Measurements from ENCODE around the gene RNF214. TPM values are rescaled to one million over a fixed set of nuclear protein-coding genes. Genes with fewer than 3 reads are reported as not detected.
"Not testable (repeated sequence)": the region's sequence is repeated elsewhere in the genome, so short reads cannot be mapped to it uniquely, and the experiment has no call there.

The RNF214 gene
- total and polyA plus RNA-seq, 2 of the 13 experiments (the other 11 are each of a cell fraction or from before 2014, with no cell fraction given), result 10.7 to 12.6 TPM

DNA sequence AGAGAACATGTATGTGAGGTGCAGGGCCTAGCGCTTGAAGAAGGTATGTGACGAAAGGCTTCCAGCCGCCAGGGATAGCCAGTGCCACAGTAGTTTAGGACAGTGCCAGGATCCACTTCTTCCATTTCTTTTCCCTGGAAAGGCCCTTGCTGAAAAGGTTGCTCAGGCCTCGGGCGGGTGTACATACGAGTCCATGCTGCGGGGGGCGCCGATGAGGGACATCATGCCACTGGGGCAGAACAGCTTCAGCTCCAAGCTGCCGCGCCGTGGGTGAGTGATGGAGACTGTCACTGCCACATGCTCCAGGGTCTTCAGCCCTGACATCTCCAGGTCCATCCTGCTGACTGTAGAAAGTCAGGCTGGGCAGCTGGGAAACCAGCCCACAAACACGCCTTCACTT, 23.8 kb upstream of the RNF214 start:
- DNase-seq (ENCODE audit: low spot score); H3K9me3 ChIP-seq (ENCODE audit: low read length); BruUV-seq (replicated peaks); H3K4me2 ChIP-seq (ENCODE audit: low read depth, low read length); H2AFZ ChIP-seq (ENCODE audit: low read length); H3K27me3 ChIP-seq (ENCODE audit: control insufficient read depth in 1 of 2, insufficient read depth in 2 of 2, low read length in 2 of 2); H3K4me1 ChIP-seq (ENCODE audit: insufficient read depth, low read length); H3K79me2 ChIP-seq (ENCODE audit: insufficient read depth, low read length); H3K36me3 ChIP-seq (replicated peaks in 1 of 2; ENCODE audit: control insufficient read depth in 1 of 2, insufficient read depth in 2 of 2, low read length in 2 of 2); H4K20me1 ChIP-seq (ENCODE audit: insufficient read depth, low read length); H3K4me3 ChIP-seq (replicated peaks in 1 of 3; ENCODE audit: insufficient read depth in 1 of 3, low read depth in 2 of 3, low read length in 3 of 3); ATAC-seq; H3K9ac ChIP-seq (ENCODE audit: insufficient read depth, low read depth, low read length); FAIRE-seq; POLR2A ChIA-PET; CTCF ChIA-PET (ENCODE audit: low intra/inter-chr PET ratio, low total read pairs); H3K27ac ChIP-seq (ENCODE audit: extremely low read length, insufficient read depth, low read length): not testable (repeated sequence)
- WGBS (ENCODE audit: low lambda C conversion rate), result 60% methylated on average over 4 of the region's 13 CpGs
- in situ Hi-C loops (cut with HindIII; ENCODE audit: extremely low pct_ligation_motif_present, low pct_unique_long_range_greater_than_20kb), result loop anchor here (5.0 kb wide), 1 partner anchor 76 kb away; no protein-coding TSS in a partner anchor
- intact Hi-C loops (cut with micrococcal nuclease; ENCODE audit: unreplicated experiment), result loop anchor here (5.0 kb wide), 1 partner anchor 76 kb away; no protein-coding TSS in a partner anchor

DNA sequence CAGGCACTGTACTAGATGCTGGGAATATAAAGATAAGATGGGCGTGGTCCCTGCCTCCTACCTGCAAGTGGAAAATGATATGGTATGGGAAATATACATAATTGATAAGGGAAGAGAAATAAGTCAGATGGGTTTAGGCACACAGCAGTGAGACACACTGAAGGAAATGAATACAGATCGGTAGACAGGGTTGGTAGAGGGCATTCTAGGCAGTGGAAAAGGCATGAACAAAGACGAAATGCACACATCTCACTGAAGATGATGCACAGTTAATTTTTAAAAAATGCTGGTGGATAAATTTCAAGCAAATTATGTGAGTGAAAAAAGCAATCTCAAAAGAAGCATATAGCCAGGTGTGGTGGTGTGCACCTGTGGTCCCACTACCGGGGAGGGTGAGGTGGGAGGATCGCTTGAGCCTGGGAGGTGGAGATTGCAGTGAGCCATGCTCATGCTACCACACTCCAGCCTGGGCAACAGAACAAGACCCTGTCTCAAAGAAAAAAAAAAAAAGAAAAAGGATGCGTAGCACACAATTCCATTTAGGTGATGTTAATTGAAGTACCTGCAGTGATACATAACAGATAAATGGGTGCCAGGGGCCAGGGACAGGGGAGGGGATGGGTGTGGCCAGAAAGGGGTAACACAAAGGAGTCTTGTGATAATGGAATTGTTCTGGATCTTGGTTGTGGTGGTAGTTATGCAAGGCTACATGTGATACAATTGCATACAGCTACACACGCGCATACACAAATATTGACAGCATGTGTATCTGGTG, 22.9 kb upstream of the RNF214 start:
- ATAC-seq; BruUV-seq (replicated peaks); H3K79me2 ChIP-seq (ENCODE audit: insufficient read depth, low read length); H3K4me3 ChIP-seq (replicated peaks in 1 of 3; ENCODE audit: insufficient read depth in 1 of 3, low read depth in 2 of 3, low read length in 3 of 3); CTCF ChIA-PET (ENCODE audit: low intra/inter-chr PET ratio, low total read pairs); H3K9me3 ChIP-seq (ENCODE audit: low read length); FAIRE-seq; H3K36me3 ChIP-seq (replicated peaks in 1 of 2; ENCODE audit: control insufficient read depth in 1 of 2, insufficient read depth in 2 of 2, low read length in 2 of 2); H3K4me2 ChIP-seq (ENCODE audit: low read depth, low read length); DNase-seq (ENCODE audit: low spot score); H3K4me1 ChIP-seq (ENCODE audit: insufficient read depth, low read length); H3K27me3 ChIP-seq (ENCODE audit: control insufficient read depth in 1 of 2, insufficient read depth in 2 of 2, low read length in 2 of 2); POLR2A ChIA-PET; H3K27ac ChIP-seq (ENCODE audit: extremely low read length, insufficient read depth, low read length); H2AFZ ChIP-seq (ENCODE audit: low read length); H4K20me1 ChIP-seq (ENCODE audit: insufficient read depth, low read length); H3K9ac ChIP-seq (ENCODE audit: insufficient read depth, low read depth, low read length): not testable (repeated sequence)
- intact Hi-C loops (cut with micrococcal nuclease; ENCODE audit: unreplicated experiment), result loop anchor here (5.0 kb wide), 1 partner anchor 77 kb away; no protein-coding TSS in a partner anchor
- WGBS (ENCODE audit: low lambda C conversion rate), result 75% methylated on average over 7 of the region's 8 CpGs
- in situ Hi-C loops (cut with HindIII; ENCODE audit: extremely low pct_ligation_motif_present, low pct_unique_long_range_greater_than_20kb), result loop anchor here (5.0 kb wide), 1 partner anchor 77 kb away; no protein-coding TSS in a partner anchor

Data from HepG2 (cell line).